Fibroblast of pulmonary artery (primary cell): Measurements from ENCODE around the gene COX15.
A peak's percentile ranks its signal among the peaks of the same experiment; 100 is the strongest.

Experiments
- DNase-seq: peaks from one replicate; pipeline ENCODE4 v3.0.0-alpha.2; 2010; ENCODE audit warnings: low read depth
- H3K4me3 ChIP-seq: replicated peaks from 2 replicates; pipeline ENCODE4 v1.5.1; 2011; ENCODE audit warnings: low read depth, mild to moderate bottlenecking, control low read depth, low read length, moderate library complexity
- CTCF ChIP-seq: IDR thresholded peaks from 2 replicates; pipeline ENCODE4 v1.5.1; 2011; ENCODE audit warnings: mild to moderate bottlenecking, control low read depth, low read length, inconsistent platforms; ENCODE audit errors: missing control alignments

COX15 gene

GRCh38 chr10:99768556-99768955, 36.6 kb upstream of the COX15 start:
- DNase-seq: no peak
- no peak overlapping the region for H3K4me3 ChIP-seq
- no peak for TF ChIP-seq CTCF

DNA sequence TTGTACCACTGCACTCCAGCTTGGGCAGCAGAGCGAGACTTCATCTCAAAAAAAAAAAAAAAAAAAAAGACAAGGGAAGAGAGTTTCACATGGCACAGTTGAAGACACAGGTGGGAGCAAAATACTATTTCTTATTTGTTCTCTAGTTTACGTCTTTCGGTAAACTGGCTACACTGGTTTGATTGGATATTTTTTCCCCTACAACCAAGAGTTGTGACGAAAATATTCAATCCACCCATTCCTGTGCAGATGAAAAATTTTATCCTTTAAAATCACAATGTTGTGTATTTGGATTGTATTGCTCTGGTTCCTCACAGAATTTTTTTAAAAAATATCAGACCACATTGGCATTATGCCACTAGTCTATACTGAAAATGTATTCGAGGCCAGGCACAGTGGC, 36.0 kb upstream of the COX15 start:
- TF ChIP-seq CTCF: no peak
- no peak overlapping the region for H3K4me3 ChIP-seq
- DNase-seq: no peak

DNA sequence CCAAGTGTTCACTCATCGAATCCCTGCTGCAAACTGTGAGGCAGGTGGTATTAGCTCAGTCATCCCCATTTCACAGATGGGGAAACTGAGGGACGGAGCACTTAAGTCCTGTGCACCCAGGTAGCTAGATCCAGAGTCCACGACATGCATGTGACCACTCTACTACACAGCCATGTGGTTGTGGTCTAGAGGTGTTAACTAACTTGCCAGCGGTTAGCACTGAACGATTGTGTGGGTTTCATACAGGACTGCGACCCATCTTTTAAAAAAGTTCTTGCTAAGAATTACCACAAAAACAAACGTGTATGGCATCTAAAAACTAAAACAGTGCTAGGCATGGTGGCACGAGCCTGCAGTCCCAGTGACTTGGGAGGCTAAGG, 34.4 kb upstream of the COX15 start:
- no peak for TF ChIP-seq CTCF
- DNase-seq: no peak
- no peak overlapping the region for H3K4me3 ChIP-seq

GRCh38 chr10:99765672-99766301, 33.9 kb upstream of the COX15 start:
- H3K4me3 ChIP-seq: no peak overlapping the region
- no peak for TF ChIP-seq CTCF
- no peak for DNase-seq

DNA sequence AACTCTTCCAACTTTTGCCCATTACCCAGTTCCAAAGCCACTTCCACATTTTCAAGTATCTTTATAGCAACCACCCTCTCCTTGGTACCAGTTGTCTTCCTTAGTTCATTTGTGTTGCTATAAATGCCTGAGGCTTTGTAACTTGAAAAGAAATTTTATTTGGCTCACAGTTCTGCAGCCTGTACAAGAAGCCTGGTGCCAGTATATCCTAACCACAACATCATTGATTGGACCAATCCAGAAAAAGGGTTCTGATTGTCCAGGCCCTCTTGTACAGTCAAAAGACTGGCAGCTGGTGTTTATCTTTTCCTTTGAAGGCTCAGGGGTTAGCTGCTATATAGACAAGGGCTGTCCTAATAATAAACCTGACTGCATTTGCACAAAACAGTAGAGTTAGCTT, 29.4 kb upstream of the COX15 start:
- TF ChIP-seq CTCF: no peak
- DNase-seq: no peak
- H3K4me3 ChIP-seq: no peak overlapping the region

DNA sequence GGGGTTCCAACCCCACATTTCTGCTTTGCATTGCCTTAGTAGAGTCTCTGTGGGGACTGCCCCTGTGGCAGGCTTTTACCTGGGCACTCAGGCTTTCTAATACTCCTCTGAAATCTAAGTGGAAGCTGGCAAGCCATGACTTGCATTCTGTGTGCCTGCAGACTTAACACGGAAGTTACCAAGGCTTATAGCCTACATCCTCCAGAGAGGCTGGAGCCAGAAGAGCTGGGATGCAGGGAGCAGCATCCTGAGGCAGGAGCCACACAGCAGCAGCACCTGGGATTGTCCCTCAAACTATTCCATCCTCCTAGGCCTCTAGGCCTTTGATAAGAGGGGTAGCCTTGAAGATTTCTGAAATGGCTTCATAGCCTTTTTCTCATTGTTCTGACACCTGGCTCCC, 28.4 kb upstream of the COX15 start:
- TF ChIP-seq CTCF: no peak
- no peak overlapping the region for H3K4me3 ChIP-seq
- DNase-seq: no peak

DNA sequence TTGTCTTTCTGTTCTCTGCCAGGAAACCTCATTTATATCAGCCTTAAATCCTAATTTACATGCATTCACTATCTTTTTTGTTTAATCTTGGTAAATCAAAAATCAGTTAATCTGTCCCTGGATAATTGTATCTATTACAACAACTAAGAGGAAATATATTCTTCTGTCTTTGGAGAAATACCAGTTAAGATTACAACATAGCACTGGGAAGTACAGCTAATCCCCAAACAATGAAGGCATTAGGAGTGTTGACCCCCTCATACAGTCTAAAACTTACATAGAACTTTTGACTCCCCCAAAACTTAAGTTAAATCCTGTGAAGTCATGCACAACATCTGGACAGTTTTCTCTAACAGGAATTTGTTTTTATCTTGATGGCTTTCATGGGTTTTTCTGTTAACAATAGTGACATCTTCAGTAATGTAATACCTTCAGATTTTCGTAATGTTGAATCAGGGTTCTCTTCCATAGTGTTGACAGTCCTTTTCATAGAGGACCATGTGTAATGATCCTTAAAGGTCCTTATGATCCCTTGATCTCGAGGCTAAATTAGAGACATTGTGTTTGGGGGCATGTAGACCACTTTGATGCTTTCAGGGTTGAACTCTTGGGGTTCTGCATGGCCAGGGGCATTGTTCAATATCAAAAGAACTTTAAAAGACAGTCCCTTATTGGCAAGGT, 26.4 kb upstream of the COX15 start:
- H3K4me3 ChIP-seq: no peak overlapping the region
- no peak for TF ChIP-seq CTCF
- DNase-seq: peak; percentile 62
